Body of pancreas (tissue), 4 donors: Measurements from ENCODE around the gene RFC5.

Experiments
- POLR2A ChIP-seq, 3 donors: fragments of 450-650 bp; IDR thresholded peaks; one replicate each; pipeline ENCODE4 v1.6.1; 2016; ENCODE audit warnings: antibody characterized with exemption in 3 of 3, mild to moderate bottlenecking in 2 of 3
- TF ChIP-seq, protein P1 (sequence below), 7 experiments: fragments of 450-650 bp in 4 of 7; fragments of 200-600 bp in 3 of 7; sonication (generic) in 3 of 7; IDR thresholded peaks; one replicate each; pipeline ENCODE4 v1.5.1; 2016 to 2019; ENCODE audit warnings: antibody characterized with exemption in 7 of 7

GRCh38 chr12:118055865-118056773 lies 39.6 kb downstream of the RFC5 start:
- TF ChIP-seq, protein P1, sequence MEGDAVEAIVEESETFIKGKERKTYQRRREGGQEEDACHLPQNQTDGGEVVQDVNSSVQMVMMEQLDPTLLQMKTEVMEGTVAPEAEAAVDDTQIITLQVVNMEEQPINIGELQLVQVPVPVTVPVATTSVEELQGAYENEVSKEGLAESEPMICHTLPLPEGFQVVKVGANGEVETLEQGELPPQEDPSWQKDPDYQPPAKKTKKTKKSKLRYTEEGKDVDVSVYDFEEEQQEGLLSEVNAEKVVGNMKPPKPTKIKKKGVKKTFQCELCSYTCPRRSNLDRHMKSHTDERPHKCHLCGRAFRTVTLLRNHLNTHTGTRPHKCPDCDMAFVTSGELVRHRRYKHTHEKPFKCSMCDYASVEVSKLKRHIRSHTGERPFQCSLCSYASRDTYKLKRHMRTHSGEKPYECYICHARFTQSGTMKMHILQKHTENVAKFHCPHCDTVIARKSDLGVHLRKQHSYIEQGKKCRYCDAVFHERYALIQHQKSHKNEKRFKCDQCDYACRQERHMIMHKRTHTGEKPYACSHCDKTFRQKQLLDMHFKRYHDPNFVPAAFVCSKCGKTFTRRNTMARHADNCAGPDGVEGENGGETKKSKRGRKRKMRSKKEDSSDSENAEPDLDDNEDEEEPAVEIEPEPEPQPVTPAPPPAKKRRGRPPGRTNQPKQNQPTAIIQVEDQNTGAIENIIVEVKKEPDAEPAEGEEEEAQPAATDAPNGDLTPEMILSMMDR (IDR thresholded peaks at IDR 0.05): no peak
- no peak for TF ChIP-seq POLR2A (IDR thresholded peaks at IDR 0.05)
